Measurements from ENCODE around the gene CD38. TPM values are rescaled to one million over a fixed set of nuclear protein-coding genes. Genes with fewer than 3 reads are reported as not detected.
"Not testable (repeated sequence)": the region's sequence is repeated elsewhere in the genome, so short reads cannot be mapped to it uniquely, and the experiment has no call there.

Gene CD38
- total RNA-seq, 1 donor from 2014 or later, result not detected

- DNase-seq (ENCODE audit: low spot score, unreplicated experiment), result no peak
- no peak for TF ChIP-seq CTCF (IDR thresholded peaks at IDR 0.05; ENCODE audit: unreplicated experiment)
- Mint-ChIP-seq H3K4me1 (ENCODE audit: low read depth) (no peaks in the 10 kb centered on the region), H3K9me3 (ENCODE audit: low read depth) (peaks cover 8% of the 10 kb centered on the region), H3K27me3 (peaks cover 7% of the 10 kb centered on the region), H3K36me3 (ENCODE audit: insufficient read depth) (no peaks in the 10 kb centered on the region), H3K4me3 (ENCODE audit: low read depth) (no peak overlapping the region), H3K27ac (no peak overlapping the region)
These were observed 19.2 kb downstream of the CD38 start for GRCh38 chr4:15797320-15797719.

GRCh38 chr4:15799141-15799540, 21.0 kb downstream of the CD38 start:
- TF ChIP-seq CTCF (IDR thresholded peaks at IDR 0.05; ENCODE audit: unreplicated experiment), result no peak
- Mint-ChIP-seq H3K27me3 (peaks cover 7% of the 10 kb centered on the region), H3K27ac (no peak overlapping the region), H3K4me3 (ENCODE audit: low read depth) (no peak overlapping the region), H3K4me1 (ENCODE audit: low read depth) (no peaks in the 10 kb centered on the region), H3K36me3 (ENCODE audit: insufficient read depth) (no peaks in the 10 kb centered on the region), H3K9me3 (ENCODE audit: low read depth) (peaks cover 8% of the 10 kb centered on the region)
- no peak for DNase-seq (ENCODE audit: low spot score, unreplicated experiment)

- H3K36me3 Mint-ChIP-seq (ENCODE audit: insufficient read depth), result no peaks in the 10 kb centered on the region
- no peak for TF ChIP-seq CTCF (IDR thresholded peaks at IDR 0.05; ENCODE audit: unreplicated experiment)
- no peaks in the 10 kb centered on the region for H3K4me1 Mint-ChIP-seq (ENCODE audit: low read depth)
- DNase-seq (ENCODE audit: low spot score, unreplicated experiment), result no peak
- H3K27me3 Mint-ChIP-seq, result peaks cover 3% of the 10 kb centered on the region
- H3K27ac Mint-ChIP-seq, result no peak overlapping the region
- no peak overlapping the region for H3K4me3 Mint-ChIP-seq (ENCODE audit: low read depth)
- H3K9me3 Mint-ChIP-seq (ENCODE audit: low read depth), result peaks cover 8% of the 10 kb centered on the region
These were observed 21.6 kb downstream of the CD38 start for GRCh38 chr4:15799701-15800100.

GRCh38 chr4:15802497-15802896, 24.4 kb downstream of the CD38 start:
- H3K36me3 Mint-ChIP-seq (ENCODE audit: insufficient read depth); H3K27ac Mint-ChIP-seq; H3K9me3 Mint-ChIP-seq (ENCODE audit: low read depth); H3K27me3 Mint-ChIP-seq; H3K4me3 Mint-ChIP-seq (ENCODE audit: low read depth); DNase-seq (ENCODE audit: low spot score, unreplicated experiment); H3K4me1 Mint-ChIP-seq (ENCODE audit: low read depth): not testable (repeated sequence)

GRCh38 chr4:15805583-15806517, 27.7 kb downstream of the CD38 start:
- Mint-ChIP-seq H3K4me3 (ENCODE audit: low read depth) (no peak overlapping the region), H3K27me3 (peaks cover 8% of the 10 kb centered on the region), H3K27ac (peak overlapping the region; percentile 4), H3K36me3 (ENCODE audit: insufficient read depth) (no peaks in the 10 kb centered on the region), H3K9me3 (ENCODE audit: low read depth) (peaks cover 4% of the 10 kb centered on the region), H3K4me1 (ENCODE audit: low read depth) (peaks cover 2% of the 10 kb centered on the region)
- DNase-seq (ENCODE audit: low spot score, unreplicated experiment), result no peak
- TF ChIP-seq CTCF (IDR thresholded peaks at IDR 0.05; ENCODE audit: unreplicated experiment), result peak; percentile 84

GRCh38 chr4:15809058-15809457, 30.9 kb downstream of the CD38 start:
- Mint-ChIP-seq H3K27me3 (peaks cover 8% of the 10 kb centered on the region), H3K36me3 (ENCODE audit: insufficient read depth) (no peaks in the 10 kb centered on the region), H3K4me3 (ENCODE audit: low read depth) (no peak overlapping the region), H3K27ac (no peak overlapping the region), H3K9me3 (ENCODE audit: low read depth) (no peaks in the 10 kb centered on the region), H3K4me1 (ENCODE audit: low read depth) (peaks cover 9% of the 10 kb centered on the region)
- no peak for TF ChIP-seq CTCF (IDR thresholded peaks at IDR 0.05; ENCODE audit: unreplicated experiment)
- no peak for DNase-seq (ENCODE audit: low spot score, unreplicated experiment)

Measured in progenitor cell of endocrine pancreas (in vitro differentiated cells).